HEK293 (cell line): ENCODE measurements around the gene FRMD4A.

Source experiments
- CTCF ChIA-PET: fragments of 350-600 bp; formaldehyde crosslinking; extraction: SDS; loops from one replicate; lab custom pipeline; 2021; ENCODE audit warnings: antibody characterized with exemption; lab: Yijun Ruan, JAX
- POLR2A ChIA-PET: fragments of 300-600 bp; formaldehyde crosslinking; extraction: SDS; loops from one replicate; lab custom pipeline; 2020; ENCODE audit warnings: antibody characterized with exemption, inconsistent platforms; lab: Yijun Ruan, JAX
- H3K27ac ChIP-seq: fragments of 200-500 bp; sonication (Bioruptor generic); 2 replicates; pipeline ENCODE4 v1.5.1; 2014; ENCODE audit warnings: low read depth, low read length, control low read depth, inconsistent platforms; ENCODE audit errors: extremely low read depth
- H3K36me3 ChIP-seq, 2 experiments: fragments of 200-500 bp in 1 of 2; sonication (Bioruptor generic) in 1 of 2; 1 replicate in 1 of 2; 2 replicates in 1 of 2; pipeline ENCODE4 v1.5.1; 2014 to 2017; ENCODE audit warnings: inconsistent platforms in 2 of 2, low read length in 2 of 2; ENCODE audit not compliant: control insufficient read depth in 2 of 2, insufficient read depth in 1 of 2
- H3K4me1 ChIP-seq: fragments of 200-500 bp; sonication (Bioruptor generic); 2 replicates; pipeline ENCODE4 v1.5.1; 2014; ENCODE audit warnings: mild to moderate bottlenecking, low read length, inconsistent platforms; ENCODE audit not compliant: control insufficient read depth, insufficient read depth
- H3K4me3 ChIP-seq: 2 replicates; pipeline ENCODE4 v1.5.1; 2011; ENCODE audit warnings: low read depth, mild to moderate bottlenecking, control low read depth, low read length, moderate library complexity
- H3K9me3 ChIP-seq: fragments of 200-500 bp; sonication (Bioruptor generic); 2 replicates; pipeline ENCODE4 v1.5.1; 2014; ENCODE audit warnings: low read depth, low read length, inconsistent platforms; ENCODE audit not compliant: control insufficient read depth, insufficient read depth
- HIC1 ChIP-seq: fragments of 450-650 bp; formaldehyde crosslinking; IDR thresholded peaks from 2 replicates; pipeline ENCODE4 v1.5.1; 2016; ENCODE audit warnings: missing biosample characterization, missing genetic modification characterization
- KLF9 ChIP-seq: fragments of 450-650 bp; formaldehyde crosslinking; IDR thresholded peaks from 2 replicates; pipeline ENCODE4 v1.5.1; 2016; ENCODE audit warnings: missing biosample characterization, missing genetic modification characterization, low read depth
- PRDM10 ChIP-seq: fragments of 450-650 bp; formaldehyde crosslinking; IDR thresholded peaks from 2 replicates; pipeline ENCODE4 v1.5.1; 2016; ENCODE audit warnings: missing biosample characterization, missing genetic modification characterization
- ZFP3 ChIP-seq: fragments of 450-650 bp; formaldehyde crosslinking; IDR thresholded peaks from 2 replicates; pipeline ENCODE4 v1.5.1; 2016; ENCODE audit warnings: low read depth, missing biosample characterization, missing genetic modification characterization
- ZNF175 ChIP-seq: fragments of 450-650 bp; formaldehyde crosslinking; IDR thresholded peaks from 2 replicates; pipeline ENCODE4 v1.5.1; 2016; ENCODE audit warnings: missing biosample characterization, missing genetic modification characterization
- ZNF19 ChIP-seq: fragments of 450-650 bp; formaldehyde crosslinking; IDR thresholded peaks from 2 replicates; pipeline ENCODE4; 2016; ENCODE audit warnings: missing biosample characterization, missing genetic modification characterization, low read depth
- ZNF366 ChIP-seq: fragments of 450-650 bp; formaldehyde crosslinking; conservative IDR thresholded peaks from 2 replicates; pipeline ENCODE4 v1.5.1; 2016; ENCODE audit warnings: missing biosample characterization, missing genetic modification characterization
- ZSCAN18 ChIP-seq: fragments of 450-650 bp; formaldehyde crosslinking; IDR thresholded peaks from 2 replicates; pipeline ENCODE4 v1.5.1; 2016; ENCODE audit warnings: missing biosample characterization, missing genetic modification characterization
- ZSCAN23 ChIP-seq: fragments of 450-650 bp; formaldehyde crosslinking; IDR thresholded peaks from 2 replicates; pipeline ENCODE4 v1.5.1; 2016; ENCODE audit warnings: missing biosample characterization, missing genetic modification characterization

The FRMD4A gene

GRCh38 chr10:13961097-13961496, 369.6 kb downstream of the FRMD4A start:
- CTCF ChIA-PET: interaction anchor here (0.6 kb wide), 1 partner anchor 174 kb away, joined by 3 read pairs; no protein-coding TSS in a partner anchor
- H3K27ac ChIP-seq: no peak overlapping the region
- TF ChIP-seq ZSCAN23 (tag by site-specific recombination): no peak
- POLR2A ChIA-PET: no interaction called here
- no peaks in the 10 kb centered on the region for H3K9me3 ChIP-seq
- no peaks in the 10 kb centered on the region for H3K4me1 ChIP-seq
- H3K4me3 ChIP-seq: no peak overlapping the region
- H3K36me3 ChIP-seq: no peaks in the 10 kb centered on the region

- TF ChIP-seq PRDM10 (tag by site-specific recombination) (peak; percentile 16; the same call in 1 of the 2 replicates), KLF9 (tag by site-specific recombination) (no peak), ZSCAN18 (tag by site-specific recombination) (no peak), ZNF366 (tag by site-specific recombination) (no peak), ZFP3 (tag by site-specific recombination) (no peak)
- Histone ChIP-seq H3K4me1 (no peaks in the 10 kb centered on the region), H3K27ac (no peak overlapping the region), H3K36me3 (no peaks in the 10 kb centered on the region), H3K4me3 (no peak overlapping the region), H3K9me3 (no peaks in the 10 kb centered on the region)
- ChIA-PET POLR2A (no interaction called here), CTCF (no interaction called here)
Observed at GRCh38 chr10:13960603-13961002, 370.1 kb downstream of the FRMD4A start.

GRCh38 chr10:13959443-13960359, 371.0 kb downstream of the FRMD4A start:
- Histone ChIP-seq H3K27ac (no peak overlapping the region), H3K36me3 (no peaks in the 10 kb centered on the region), H3K4me1 (no peaks in the 10 kb centered on the region), H3K9me3 (no peaks in the 10 kb centered on the region), H3K4me3 (no peak overlapping the region)
- ChIA-PET POLR2A (interaction anchor here (0.6 kb wide), 1 partner anchor 368 kb away, joined by 4 read pairs; no protein-coding TSS in a partner anchor), CTCF (no interaction called here)
- TF ChIP-seq ZNF175 (tag by site-specific recombination) (no peak), ZNF19 (tag by site-specific recombination) (no peak), HIC1 (tag by site-specific recombination) (no peak)
